ENCODE measurements around the gene RALGPS2. TPM values are rescaled to one million over a fixed set of nuclear protein-coding genes. Genes with fewer than 3 reads are reported as not detected.

RALGPS2 gene
- total and polyA plus RNA-seq, 2 of the 13 experiments (the other 11 are each of a cell fraction or from before 2014, with no cell fraction given), result 15.6 to 36.0 TPM

- TF ChIP-seq, protein P1, sequence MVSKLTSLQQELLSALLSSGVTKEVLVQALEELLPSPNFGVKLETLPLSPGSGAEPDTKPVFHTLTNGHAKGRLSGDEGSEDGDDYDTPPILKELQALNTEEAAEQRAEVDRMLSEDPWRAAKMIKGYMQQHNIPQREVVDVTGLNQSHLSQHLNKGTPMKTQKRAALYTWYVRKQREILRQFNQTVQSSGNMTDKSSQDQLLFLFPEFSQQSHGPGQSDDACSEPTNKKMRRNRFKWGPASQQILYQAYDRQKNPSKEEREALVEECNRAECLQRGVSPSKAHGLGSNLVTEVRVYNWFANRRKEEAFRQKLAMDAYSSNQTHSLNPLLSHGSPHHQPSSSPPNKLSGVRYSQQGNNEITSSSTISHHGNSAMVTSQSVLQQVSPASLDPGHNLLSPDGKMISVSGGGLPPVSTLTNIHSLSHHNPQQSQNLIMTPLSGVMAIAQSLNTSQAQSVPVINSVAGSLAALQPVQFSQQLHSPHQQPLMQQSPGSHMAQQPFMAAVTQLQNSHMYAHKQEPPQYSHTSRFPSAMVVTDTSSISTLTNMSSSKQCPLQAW (CRISPR knock-in tag; IDR thresholded peaks at IDR 0.05), result peak; percentile 43; the same call in 1 of the 2 replicates
- TF ChIP-seq GZF1 (CRISPR knock-in tag; IDR thresholded peaks at IDR 0.05) (0 out of 2 replicates have a peak, but pooled peaks have one; percentile 43), RFXANK (CRISPR knock-in tag; IDR thresholded peaks at IDR 0.05) (no peak), MEF2D (CRISPR knock-in tag; IDR thresholded peaks at IDR 0.05) (0 out of 2 replicates have a peak, but pooled peaks have one; percentile 38), THAP7 (CRISPR knock-in tag; IDR thresholded peaks at IDR 0.05) (no peak), NFATC3 (CRISPR knock-in tag; IDR thresholded peaks at IDR 0.05) (0 out of 2 replicates have a peak, but pooled peaks have one; percentile 42), JDP2 (CRISPR knock-in tag; IDR thresholded peaks at IDR 0.05; ENCODE audit: borderline replicate concordance) (no peak), MED8 (CRISPR knock-in tag; IDR thresholded peaks at IDR 0.05; ENCODE audit: insufficient replicate concordance) (no peak), ZNF883 (CRISPR knock-in tag; IDR thresholded peaks at IDR 0.05; ENCODE audit: not compliant biosample characterization) (peak; percentile 54), HCFC1 (IDR thresholded peaks at IDR 0.05; ENCODE audit: low read depth, low read length) (no peak), TCF12 (IDR thresholded peaks at IDR 0.05) (no peak), TCF12 (CRISPR knock-in tag; IDR thresholded peaks at IDR 0.05) (peak; percentile 49; the same call in 1 of the 2 replicates), ZNF672 (CRISPR knock-in tag; IDR thresholded peaks at IDR 0.05) (no peak), SP5 (CRISPR knock-in tag; IDR thresholded peaks at IDR 0.05; ENCODE audit: borderline replicate concordance, low read depth) (no peak), PRPF4 (IDR thresholded peaks at IDR 0.05; ENCODE audit: low read depth, low read length, poor library complexity, severe bottlenecking) (no peak), GATAD1 (CRISPR knock-in tag; IDR thresholded peaks at IDR 0.05) (no peak), POLR2A (IDR thresholded peaks at IDR 0.05; ENCODE audit: insufficient read depth in 1 of 2, low read depth in 2 of 2, low read length in 2 of 2) (peak; percentile 47 to 66; a peak in 3 of 4 replicates), ZNF746 (CRISPR knock-in tag; IDR thresholded peaks at IDR 0.05) (peak; percentile 62; the same call in 1 of the 2 replicates), TRIM24 (CRISPR knock-in tag; IDR thresholded peaks at IDR 0.05) (no peak), HOXA3 (CRISPR knock-in tag; IDR thresholded peaks at IDR 0.05) (peak; percentile 29), POLR2AphosphoS2 (IDR thresholded peaks at IDR 0.05; ENCODE audit: low read depth, low read length) (no peak), TBX2 (CRISPR knock-in tag; IDR thresholded peaks at IDR 0.05; ENCODE audit: borderline replicate concordance) (no peak)
- TF ChIP-seq, protein P2, sequence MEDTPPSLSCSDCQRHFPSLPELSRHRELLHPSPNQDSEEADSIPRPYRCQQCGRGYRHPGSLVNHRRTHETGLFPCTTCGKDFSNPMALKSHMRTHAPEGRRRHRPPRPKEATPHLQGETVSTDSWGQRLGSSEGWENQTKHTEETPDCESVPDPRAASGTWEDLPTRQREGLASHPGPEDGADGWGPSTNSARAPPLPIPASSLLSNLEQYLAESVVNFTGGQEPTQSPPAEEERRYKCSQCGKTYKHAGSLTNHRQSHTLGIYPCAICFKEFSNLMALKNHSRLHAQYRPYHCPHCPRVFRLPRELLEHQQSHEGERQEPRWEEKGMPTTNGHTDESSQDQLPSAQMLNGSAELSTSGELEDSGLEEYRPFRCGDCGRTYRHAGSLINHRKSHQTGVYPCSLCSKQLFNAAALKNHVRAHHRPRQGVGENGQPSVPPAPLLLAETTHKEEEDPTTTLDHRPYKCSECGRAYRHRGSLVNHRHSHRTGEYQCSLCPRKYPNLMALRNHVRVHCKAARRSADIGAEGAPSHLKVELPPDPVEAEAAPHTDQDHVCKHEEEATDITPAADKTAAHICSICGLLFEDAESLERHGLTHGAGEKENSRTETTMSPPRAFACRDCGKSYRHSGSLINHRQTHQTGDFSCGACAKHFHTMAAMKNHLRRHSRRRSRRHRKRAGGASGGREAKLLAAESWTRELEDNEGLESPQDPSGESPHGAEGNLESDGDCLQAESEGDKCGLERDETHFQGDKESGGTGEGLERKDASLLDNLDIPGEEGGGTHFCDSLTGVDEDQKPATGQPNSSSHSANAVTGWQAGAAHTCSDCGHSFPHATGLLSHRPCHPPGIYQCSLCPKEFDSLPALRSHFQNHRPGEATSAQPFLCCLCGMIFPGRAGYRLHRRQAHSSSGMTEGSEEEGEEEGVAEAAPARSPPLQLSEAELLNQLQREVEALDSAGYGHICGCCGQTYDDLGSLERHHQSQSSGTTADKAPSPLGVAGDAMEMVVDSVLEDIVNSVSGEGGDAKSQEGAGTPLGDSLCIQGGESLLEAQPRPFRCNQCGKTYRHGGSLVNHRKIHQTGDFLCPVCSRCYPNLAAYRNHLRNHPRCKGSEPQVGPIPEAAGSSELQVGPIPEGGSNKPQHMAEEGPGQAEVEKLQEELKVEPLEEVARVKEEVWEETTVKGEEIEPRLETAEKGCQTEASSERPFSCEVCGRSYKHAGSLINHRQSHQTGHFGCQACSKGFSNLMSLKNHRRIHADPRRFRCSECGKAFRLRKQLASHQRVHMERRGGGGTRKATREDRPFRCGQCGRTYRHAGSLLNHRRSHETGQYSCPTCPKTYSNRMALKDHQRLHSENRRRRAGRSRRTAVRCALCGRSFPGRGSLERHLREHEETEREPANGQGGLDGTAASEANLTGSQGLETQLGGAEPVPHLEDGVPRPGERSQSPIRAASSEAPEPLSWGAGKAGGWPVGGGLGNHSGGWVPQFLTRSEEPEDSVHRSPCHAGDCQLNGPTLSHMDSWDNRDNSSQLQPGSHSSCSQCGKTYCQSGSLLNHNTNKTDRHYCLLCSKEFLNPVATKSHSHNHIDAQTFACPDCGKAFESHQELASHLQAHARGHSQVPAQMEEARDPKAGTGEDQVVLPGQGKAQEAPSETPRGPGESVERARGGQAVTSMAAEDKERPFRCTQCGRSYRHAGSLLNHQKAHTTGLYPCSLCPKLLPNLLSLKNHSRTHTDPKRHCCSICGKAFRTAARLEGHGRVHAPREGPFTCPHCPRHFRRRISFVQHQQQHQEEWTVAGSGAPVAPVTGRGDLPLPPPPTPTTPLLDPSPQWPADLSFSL (CRISPR knock-in tag; IDR thresholded peaks at IDR 0.05), result no peak
Observed at GRCh38 chr1:178724728-178725465, at the start of gene RALGPS2 (continued).

All from HepG2 (cell line).